Endothelial cell of umbilical vein (primary cell): ENCODE measurements around the gene EMID1. TPM values are rescaled to one million over a fixed set of nuclear protein-coding genes. Genes with fewer than 3 reads are reported as not detected.

Source experiments
- BruUV-seq: library from RNA; stranded (reverse); fragments of 400-500 nt; replicated peaks from 2 replicates; lab custom pipeline; 2021; lab: Mats Ljungman, UMichigan
- CTCF ChIA-PET: fragments of 300-600, 350-600 bp; sonication (Branson Sonifier 250); formaldehyde crosslinking; loops from one replicate; lab custom pipeline; 2021; ENCODE audit warnings: antibody characterized with exemption, inconsistent platforms; lab: Charles Lee
- POLR2A ChIA-PET: fragments of 300-600, 350-600 bp; sonication (Branson Sonifier 250); formaldehyde crosslinking; loops from one replicate; lab custom pipeline; 2021; ENCODE audit warnings: antibody characterized with exemption, inconsistent platforms; lab: Charles Lee
- DNase-seq: peaks from one replicate; pipeline ENCODE4 v3.0.0-alpha.2; 2011; ENCODE audit warnings: low read depth, low spot score
- FAIRE-seq: peaks from 2 replicates; lab custom pipeline; 2011; peaks lifted over from hg19 to GRCh38; lab: Jason Lieb, UNC
- H2AFZ ChIP-seq: 2 replicates; pipeline ENCODE4 v1.6.0; 2012; ENCODE audit warnings: low read depth, low read length, control low read depth, inconsistent platforms
- H3K27ac ChIP-seq: 2 replicates; pipeline ENCODE4 v1.5.1; 2011; ENCODE audit warnings: low read depth, mild to moderate bottlenecking, control low read depth, low read length, moderate library complexity; ENCODE audit not compliant: insufficient read depth
- H3K27me3 ChIP-seq, 2 experiments: 2 replicates each; pipeline versions ENCODE4 v1.6.0 to v1.6.1; 2011; ENCODE audit warnings: low read length in 2 of 2, mixed read lengths in 1 of 2; ENCODE audit not compliant: control insufficient read depth in 2 of 2, insufficient read depth in 2 of 2
- H3K36me3 ChIP-seq, 2 experiments: 2 replicates in 1 of 2; 3 replicates in 1 of 2; pipeline ENCODE4 v1.5.1; 2011; ENCODE audit warnings: low read length in 2 of 2, mild to moderate bottlenecking in 1 of 2, moderate library complexity in 1 of 2; ENCODE audit not compliant: control insufficient read depth in 2 of 2, insufficient read depth in 2 of 2; ENCODE audit errors: extremely low read depth in 1 of 2
- H3K4me1 ChIP-seq: 3 replicates; pipeline ENCODE4 v1.5.1; 2011; ENCODE audit warnings: mild to moderate bottlenecking, low read length; ENCODE audit not compliant: control insufficient read depth, insufficient read depth; ENCODE audit errors: extremely low read depth
- H3K4me2 ChIP-seq: 2 replicates; pipeline ENCODE4 v1.6.1; 2011; ENCODE audit warnings: low read length, control low read depth, mixed read lengths; ENCODE audit not compliant: insufficient read depth
- H3K4me3 ChIP-seq, 3 experiments: fragments of 200-600 bp in 1 of 3; sonication (generic), shearing (Covaris generic) in 1 of 3; replicated peaks in 1 of 3; 2 replicates each; pipeline ENCODE4 v1.5.1; 2011 to 2016; ENCODE audit warnings: control low read depth in 3 of 3, low read length in 3 of 3, mild to moderate bottlenecking in 2 of 3, inconsistent platforms in 1 of 3, low read depth in 1 of 3, moderate library complexity in 1 of 3; ENCODE audit not compliant: insufficient read depth in 1 of 3
- H3K79me2 ChIP-seq: 2 replicates; pipeline ENCODE4 v1.6.0; 2012; ENCODE audit warnings: low read length, inconsistent platforms; ENCODE audit not compliant: control insufficient read depth, insufficient read depth
- H3K9ac ChIP-seq: replicated peaks from 2 replicates; pipeline ENCODE3; 2011; ENCODE audit warnings: low read length, control low read depth; ENCODE audit not compliant: insufficient read depth; ENCODE audit errors: extremely low read depth
- H3K9me1 ChIP-seq: replicated peaks from 3 replicates; pipeline ENCODE4 v1.6.0; 2011; ENCODE audit warnings: mild to moderate bottlenecking, low read length; ENCODE audit not compliant: control insufficient read depth, insufficient read depth; ENCODE audit errors: extremely low read depth
- H3K9me3 ChIP-seq: replicated peaks from 2 replicates; pipeline ENCODE4 v1.5.1; 2012; ENCODE audit warnings: low read length, inconsistent platforms; ENCODE audit not compliant: control insufficient read depth, insufficient read depth
- H4K20me1 ChIP-seq: replicated peaks from 2 replicates; pipeline ENCODE3; 2011; ENCODE audit warnings: mild to moderate bottlenecking, low read length; ENCODE audit not compliant: control insufficient read depth, insufficient read depth; ENCODE audit errors: extremely low read depth
- CTCF ChIP-seq, 2 donors: IDR thresholded peaks; 1 replicate in 1 of 2; 2 replicates in 1 of 2; pipeline ENCODE4 v1.5.1; 2011; ENCODE audit warnings: low read length in 2 of 2, mild to moderate bottlenecking in 2 of 2, moderate library complexity in 2 of 2, control low read depth in 1 of 2, inconsistent platforms in 1 of 2, low read depth in 1 of 2; ENCODE audit not compliant: insufficient read depth in 1 of 2; ENCODE audit errors: extremely low read depth in 1 of 2
- EZH2 ChIP-seq: IDR thresholded peaks from 2 replicates; pipeline ENCODE4 v1.6.1; 2012; ENCODE audit warnings: borderline replicate concordance, low read depth, mild to moderate bottlenecking, moderate library complexity, low read length, inconsistent platforms; ENCODE audit not compliant: severe bottlenecking
- FOS ChIP-seq: IDR thresholded peaks from 2 replicates; pipeline ENCODE4 v1.6.1; 2011; ENCODE audit warnings: mild to moderate bottlenecking, low read length, moderate library complexity, borderline replicate concordance; ENCODE audit not compliant: insufficient read depth
- GATA2 ChIP-seq: IDR thresholded peaks from 2 replicates; pipeline ENCODE4 v1.7.0; 2011; ENCODE audit warnings: low read depth, mild to moderate bottlenecking, moderate library complexity, mixed read lengths, low read length; ENCODE audit not compliant: insufficient read length, insufficient read depth
- JUN ChIP-seq: IDR thresholded peaks from 2 replicates; pipeline ENCODE4 v1.6.1; 2011; ENCODE audit warnings: borderline replicate concordance, low read depth; ENCODE audit not compliant: insufficient read length, insufficient read depth
- MAX ChIP-seq: IDR thresholded peaks from 2 replicates; pipeline ENCODE4 v1.6.1; 2011; ENCODE audit not compliant: insufficient read depth, insufficient read length
- MYC ChIP-seq: IDR thresholded peaks from one replicate; pipeline ENCODE4 v1.6.1; 2011; ENCODE audit warnings: mild to moderate bottlenecking, low read depth, low read length
- POLR2A ChIP-seq: IDR thresholded peaks from 2 replicates; pipeline ENCODE4 v1.6.1; 2012; ENCODE audit warnings: low read depth, mild to moderate bottlenecking, control low read depth, low read length
- POLR2AphosphoS5 ChIP-seq: IDR thresholded peaks from 2 replicates; pipeline ENCODE4 v1.6.1; 2012; ENCODE audit warnings: low read depth, mild to moderate bottlenecking, control low read depth, low read length, moderate library complexity; ENCODE audit not compliant: insufficient read depth
- dilution Hi-C: fragments of 300-500 bp; cut with MboI; formaldehyde crosslinking; loops from one replicate; pipeline ENCODE4 v1.15.0; 2019; ENCODE audit warnings: low sequenced_read_pairs; ENCODE audit not compliant: extremely low pct_ligation_motif_present
- intact Hi-C: fragments of 100-400 bp; cut with micrococcal nuclease; formaldehyde crosslinking; loops from one replicate; pipeline ENCODE4 v1.10.0; 2022
- polyA plus RNA-seq, 4 experiments: library from polyadenylated mRNA; depleted of rRNA in 3 of 4; stranded (reverse) in 3 of 4; unstranded in 1 of 4; fragments of >200 nt; gene quantifications; 2 replicates each; pipeline versions ENCODE4 v1.2.1 to v1.2.3, GENCODE V29; 2011 to 2012; ENCODE audit warnings: missing spikeins in 1 of 4
- total RNA-seq: library from RNA; stranded (reverse); gene quantifications from 2 replicates; pipeline ENCODE4 v1.2.3, GENCODE V29; 2021

The EMID1 gene
- total and polyA plus RNA-seq, 2 donors (not counting 3 experiments of a cell fraction or from before 2014, with no cell fraction given): 0.51 to 0.75 TPM

- no peaks in the 10 kb centered on the region for H4K20me1 ChIP-seq
- intact Hi-C loops: no loop called here
- no peaks in the 10 kb centered on the region for H3K9me1 ChIP-seq
- H3K36me3 ChIP-seq: peaks cover 0 to 2% of the 10 kb centered on the region in 2 experiments
- no peak overlapping the region for H3K4me2 ChIP-seq
- DNase-seq (no peak), FAIRE-seq (no peak)
- H3K27ac ChIP-seq: no peak overlapping the region
- POLR2A ChIA-PET: no interaction called here
- no peak overlapping the region for H3K9ac ChIP-seq
- H2AFZ ChIP-seq: no peak overlapping the region
- dilution Hi-C loops: no loop called here
- no peaks in the 10 kb centered on the region for H3K27me3 ChIP-seq
- H3K9me3 ChIP-seq: no peaks in the 10 kb centered on the region
- no peak overlapping the region for H3K4me3 ChIP-seq
- no peak for TF ChIP-seq GATA2
- no peak for TF ChIP-seq POLR2A
- TF ChIP-seq CTCF (IDR thresholded peaks at IDR 0.05; ENCODE audit: extremely low read depth in 1 of 2, insufficient read depth in 1 of 2, low read depth in 1 of 2, low read length in 2 of 2): no peak
- no peak for TF ChIP-seq MYC
- no peak for TF ChIP-seq MAX
- TF ChIP-seq FOS: no peak
- TF ChIP-seq POLR2AphosphoS5: no peak
- TF ChIP-seq EZH2: no peak
- TF ChIP-seq JUN: no peak
- no peaks in the 10 kb centered on the region for H3K79me2 ChIP-seq
- H3K4me1 ChIP-seq: no peaks in the 10 kb centered on the region
- CTCF ChIA-PET: interaction anchor here (0.7 to 2.3 kb wide), 2 partner anchors 11 to 216 kb away, joined by 3 to 13 read pairs; no protein-coding TSS in a partner anchor
- BruUV-seq: no TSS peak
Measured at GRCh38 chr22:29256606-29257325, 51.1 kb downstream of the EMID1 start.
